Thoracic aorta (tissue), 2 donors: Measurements from ENCODE around the gene MAGIX. TPM values are rescaled to one million over a fixed set of nuclear protein-coding genes. Genes with fewer than 3 reads are reported as not detected.
"Not testable (repeated sequence)": the region's sequence is repeated elsewhere in the genome, so short reads cannot be mapped to it uniquely, and the experiment has no call there.

Experiments
- ATAC-seq: fragments of 150-250 bp; one replicate; pipeline ENCODE4 v1.8.0; 2017; ENCODE audit warnings: low read depth; ENCODE audit not compliant: insufficient number of reproducible peaks, low FRiP score
- DNase-seq: peaks from one replicate; pipeline ENCODE4 v3.0.0-alpha.2; 2020; ENCODE audit warnings: low spot score
- H3K27ac ChIP-seq, 2 donors: fragments of 200-600 bp; sonication (generic); 1 replicate in 1 of 2; 2 replicates in 1 of 2; pipeline ENCODE4 v1.5.1; 2016; ENCODE audit warnings: mild to moderate bottlenecking in 2 of 2, moderate library complexity in 2 of 2
- H3K27me3 ChIP-seq: fragments of 200-600 bp; sonication (generic); replicated peaks from 2 replicates; pipeline ENCODE4 v1.6.0; 2016; ENCODE audit warnings: mild to moderate bottlenecking; ENCODE audit not compliant: insufficient read depth
- H3K36me3 ChIP-seq: fragments of 200-600 bp; sonication (generic); one replicate; pipeline ENCODE4 v1.5.1; 2016
- H3K4me1 ChIP-seq, 2 donors: fragments of 200-600 bp; sonication (generic); 1 replicate in 1 of 2; 2 replicates in 1 of 2; pipeline versions ENCODE4 v1.5.1 to v1.6.0; 2016; ENCODE audit warnings: low read depth in 2 of 2, mild to moderate bottlenecking in 1 of 2; ENCODE audit not compliant: control insufficient read depth in 1 of 2
- H3K4me3 ChIP-seq: fragments of 200-600 bp; sonication (generic); 2 replicates; pipeline ENCODE4 v1.5.1; 2016; ENCODE audit warnings: mild to moderate bottlenecking
- H3K9me3 ChIP-seq: fragments of 200-600 bp; sonication (generic); 2 replicates; pipeline ENCODE4 v1.5.1; 2016
- total RNA-seq, 2 donors: library from RNA; depleted of rRNA; stranded (reverse); fragments of >200 nt; gene quantifications; one replicate each; pipeline versions ENCODE4 v1.1.0 to v1.2.3, GENCODE V29; 2016
- TF ChIP-seq, protein P1 (sequence below): fragments of 200-600 bp; sonication (generic); IDR thresholded peaks from one replicate; pipeline ENCODE4 v1.5.1; 2019; ENCODE audit warnings: antibody characterized with exemption

The MAGIX gene
- total RNA-seq, 2 donors from 2014 or later, result 3.5 to 16.8 TPM

DNA sequence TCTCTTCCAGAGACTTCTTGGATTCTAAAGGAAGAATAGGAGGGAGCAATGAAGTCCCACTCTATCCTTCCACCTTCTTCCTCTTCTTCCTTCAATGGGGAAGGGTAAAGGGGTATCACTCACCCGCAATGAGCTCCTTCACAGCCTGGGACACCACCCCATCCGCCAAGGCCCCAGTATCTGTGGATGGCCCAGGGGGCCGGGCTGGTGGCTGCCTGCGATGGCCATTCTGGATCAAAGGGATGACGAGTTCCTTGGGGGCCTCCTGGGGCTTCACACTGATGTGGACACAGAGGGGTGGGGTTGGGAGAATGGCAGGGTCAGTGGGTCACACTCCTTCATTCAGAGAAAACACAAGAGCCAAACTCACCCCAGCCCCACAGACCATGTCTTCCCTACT lies 40.1 kb upstream of the MAGIX start:
- Histone ChIP-seq H3K27me3 (no peaks in the 10 kb centered on the region), H3K27ac (no peak overlapping the region), H3K4me3 (peak overlapping the region; percentile 90), H3K9me3 (no peaks in the 10 kb centered on the region), H3K36me3 (peaks cover 12% of the 10 kb centered on the region), H3K4me1 (peaks cover 0 to 13% of the 10 kb centered on the region in 2 donors)
- DNase-seq (no peak), ATAC-seq (no peak)
- TF ChIP-seq, protein P1, sequence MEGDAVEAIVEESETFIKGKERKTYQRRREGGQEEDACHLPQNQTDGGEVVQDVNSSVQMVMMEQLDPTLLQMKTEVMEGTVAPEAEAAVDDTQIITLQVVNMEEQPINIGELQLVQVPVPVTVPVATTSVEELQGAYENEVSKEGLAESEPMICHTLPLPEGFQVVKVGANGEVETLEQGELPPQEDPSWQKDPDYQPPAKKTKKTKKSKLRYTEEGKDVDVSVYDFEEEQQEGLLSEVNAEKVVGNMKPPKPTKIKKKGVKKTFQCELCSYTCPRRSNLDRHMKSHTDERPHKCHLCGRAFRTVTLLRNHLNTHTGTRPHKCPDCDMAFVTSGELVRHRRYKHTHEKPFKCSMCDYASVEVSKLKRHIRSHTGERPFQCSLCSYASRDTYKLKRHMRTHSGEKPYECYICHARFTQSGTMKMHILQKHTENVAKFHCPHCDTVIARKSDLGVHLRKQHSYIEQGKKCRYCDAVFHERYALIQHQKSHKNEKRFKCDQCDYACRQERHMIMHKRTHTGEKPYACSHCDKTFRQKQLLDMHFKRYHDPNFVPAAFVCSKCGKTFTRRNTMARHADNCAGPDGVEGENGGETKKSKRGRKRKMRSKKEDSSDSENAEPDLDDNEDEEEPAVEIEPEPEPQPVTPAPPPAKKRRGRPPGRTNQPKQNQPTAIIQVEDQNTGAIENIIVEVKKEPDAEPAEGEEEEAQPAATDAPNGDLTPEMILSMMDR, result no peak

DNA sequence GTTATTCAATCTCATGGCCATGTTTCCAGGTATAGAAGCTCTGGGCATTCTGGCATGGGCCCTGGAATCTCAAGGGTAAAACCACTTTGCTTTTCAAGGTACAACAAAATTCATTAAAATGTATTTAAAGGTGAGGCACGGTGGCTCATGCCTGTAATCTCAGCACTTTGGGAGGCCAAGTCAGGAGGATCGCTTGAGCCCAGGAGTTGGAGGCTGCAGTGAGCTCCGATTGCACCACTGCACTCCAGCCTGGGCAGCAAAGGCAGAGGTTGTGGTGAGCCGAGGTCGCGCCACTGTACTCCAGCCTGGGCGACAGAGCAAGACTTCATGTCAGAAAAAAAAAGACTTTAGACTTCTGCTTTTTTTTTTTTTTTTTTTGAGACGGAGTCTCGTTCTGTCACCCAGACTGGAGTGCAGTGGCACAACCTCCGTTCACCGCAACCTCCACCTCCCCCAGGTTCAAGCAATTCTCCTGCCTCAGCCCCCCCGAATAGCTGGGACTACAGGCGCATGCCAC lies 34.8 kb upstream of the MAGIX start:
- not testable (repeated sequence) for DNase-seq, H3K9me3 ChIP-seq, H3K27ac ChIP-seq, H3K36me3 ChIP-seq, H3K4me1 ChIP-seq, ATAC-seq, H3K27me3 ChIP-seq, H3K4me3 ChIP-seq

DNA sequence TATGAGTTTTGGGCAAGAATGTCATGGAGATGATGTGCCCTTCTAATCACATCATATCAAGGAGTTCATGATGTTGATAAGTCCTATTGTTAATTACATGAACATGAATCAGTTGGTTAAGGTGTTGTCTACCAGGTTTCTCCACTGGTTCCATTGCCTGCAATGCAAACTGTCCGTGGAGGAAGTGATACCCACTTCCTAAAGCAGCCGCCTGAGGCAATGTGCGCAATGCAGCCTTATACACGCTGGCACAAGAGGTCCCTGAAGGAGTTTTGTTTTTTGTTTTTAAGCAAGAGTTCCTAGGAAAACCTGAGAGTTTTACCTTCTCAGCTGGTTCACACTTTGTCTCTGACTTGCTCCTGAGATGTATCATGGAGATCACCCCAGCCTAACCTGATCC lies 33.1 kb upstream of the MAGIX start:
- ATAC-seq (no peak), DNase-seq (no peak)
- Histone ChIP-seq H3K27me3 (no peaks in the 10 kb centered on the region), H3K4me1 (no peaks in the 10 kb centered on the region), H3K9me3 (no peaks in the 10 kb centered on the region), H3K4me3 (no peak overlapping the region), H3K36me3 (no peaks in the 10 kb centered on the region), H3K27ac (no peak overlapping the region)
- TF ChIP-seq, protein P1, result no peak

DNA sequence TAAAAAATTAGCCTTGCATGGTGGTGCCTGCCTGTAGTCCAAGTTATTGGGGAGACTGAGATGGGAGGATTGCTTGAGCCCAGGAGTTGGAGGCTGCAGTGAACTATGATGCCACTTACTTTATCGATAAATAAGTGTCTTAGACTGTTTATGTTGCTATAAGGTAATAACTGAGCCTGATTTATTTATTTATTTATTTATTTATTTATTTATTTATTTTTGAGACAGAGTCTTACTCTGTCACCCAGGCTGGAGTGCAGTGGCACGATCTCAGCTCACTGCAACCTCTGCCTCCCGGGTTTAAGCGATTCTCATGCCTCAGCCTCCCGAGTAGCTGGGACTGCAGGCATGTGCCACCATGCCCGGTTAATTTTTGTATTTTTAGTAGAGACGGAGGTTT lies 30.3 kb upstream of the MAGIX start:
- not testable (repeated sequence) for DNase-seq, ATAC-seq, H3K4me1 ChIP-seq

DNA sequence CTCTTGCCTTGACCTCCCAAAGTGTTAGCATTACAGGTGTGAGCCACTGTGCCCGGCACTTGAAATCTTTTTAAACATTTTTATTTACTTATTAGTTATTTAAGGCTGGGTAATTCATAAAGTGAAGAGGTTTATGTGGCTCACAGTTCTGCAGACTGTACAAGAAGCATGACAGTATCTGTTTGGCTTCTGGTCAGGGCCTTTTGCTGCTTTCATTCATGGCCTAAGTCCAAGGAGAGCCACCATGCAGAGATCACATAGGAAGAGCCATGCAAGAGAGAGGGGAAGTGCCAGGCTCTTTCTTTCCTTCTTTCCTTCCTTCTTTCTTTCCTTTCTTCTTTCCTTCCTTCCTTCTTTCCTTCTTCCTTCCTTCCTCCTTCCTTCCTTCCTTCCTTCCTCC lies 28.8 kb upstream of the MAGIX start:
- no peaks in the 10 kb centered on the region for H3K9me3 ChIP-seq
- no peaks in the 10 kb centered on the region for H3K36me3 ChIP-seq
- no peaks in the 10 kb centered on the region for H3K4me1 ChIP-seq
- ATAC-seq (no peak), DNase-seq (no peak)
- no peaks in the 10 kb centered on the region for H3K27me3 ChIP-seq
- TF ChIP-seq, protein P1, result no peak
- no peak overlapping the region for H3K4me3 ChIP-seq
- no peak overlapping the region for H3K27ac ChIP-seq

More for the DNA sequence above, 30.3 kb upstream of the MAGIX start:
- H3K36me3 ChIP-seq, H3K27ac ChIP-seq, H3K27me3 ChIP-seq, H3K9me3 ChIP-seq, H3K4me3 ChIP-seq: not testable (repeated sequence)

DNA sequence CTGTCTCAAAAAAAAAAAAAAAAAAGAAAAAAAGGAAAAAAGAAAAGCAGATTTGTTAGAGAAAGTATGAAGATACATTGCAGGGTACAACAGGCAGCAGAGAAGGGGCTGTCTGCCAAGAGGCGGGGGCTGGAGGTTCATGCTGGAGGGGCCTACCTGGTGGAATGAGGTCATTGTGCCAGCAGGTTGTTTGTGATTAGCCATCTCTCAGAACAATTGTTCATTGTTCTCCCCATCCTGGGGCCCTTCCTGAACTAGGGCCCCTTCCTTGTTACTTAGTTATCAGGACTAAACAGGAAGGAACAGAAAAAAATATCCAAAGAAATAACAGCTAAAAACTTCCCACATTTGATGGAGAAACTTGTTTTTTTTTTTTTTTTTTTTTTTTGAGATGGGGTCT lies 25.1 kb upstream of the MAGIX start:
- Histone ChIP-seq H3K9me3 (no peaks in the 10 kb centered on the region), H3K27ac (no peak overlapping the region), H3K27me3 (no peaks in the 10 kb centered on the region), H3K36me3 (no peaks in the 10 kb centered on the region), H3K4me1 (no peaks in the 10 kb centered on the region), H3K4me3 (no peak overlapping the region)
- ATAC-seq (no peak), DNase-seq (no peak)
- TF ChIP-seq, protein P1, result no peak
